H9 (cell line): ENCODE results near the gene PTPRN2. TPM values are rescaled to one million over a fixed set of nuclear protein-coding genes. Genes with fewer than 3 reads are reported as not detected.

Experiments
- DNase-seq: peaks from one replicate; pipeline ENCODE4 v3.0.0-alpha.2; 2017
- H2AFZ ChIP-seq: one replicate; pipeline ENCODE4 v1.6.1; 2013; ENCODE audit warnings: mild to moderate bottlenecking, low read length, control low read depth, moderate library complexity
- H2AK5ac ChIP-seq: 2 replicates; pipeline ENCODE4 v1.6.1; 2013; ENCODE audit warnings: low read length, control low read depth, mixed read lengths; ENCODE audit not compliant: insufficient read length
- H2BK120ac ChIP-seq: one replicate; pipeline ENCODE4 v1.6.1; 2013; ENCODE audit warnings: low read depth, mild to moderate bottlenecking, low read length, control low read depth, inconsistent platforms; ENCODE audit not compliant: poor library complexity, severe bottlenecking
- H2BK12ac ChIP-seq: 2 replicates; pipeline ENCODE4 v1.6.1; 2013; ENCODE audit warnings: low read length, control low read depth, mixed read lengths, low read depth; ENCODE audit not compliant: insufficient read length
- H2BK15ac ChIP-seq: 2 replicates; pipeline ENCODE4 v1.6.1; 2013; ENCODE audit warnings: low read depth, low read length, control low read depth
- H2BK20ac ChIP-seq: one replicate; pipeline ENCODE4 v1.6.1; 2013; ENCODE audit warnings: low read depth, mild to moderate bottlenecking, low read length, control low read depth, inconsistent platforms; ENCODE audit not compliant: poor library complexity, severe bottlenecking
- H2BK5ac ChIP-seq: 2 replicates; pipeline ENCODE4 v1.6.1; 2013; ENCODE audit warnings: low read length, control low read depth, mixed read lengths; ENCODE audit not compliant: insufficient read length
- H3K14ac ChIP-seq: 2 replicates; pipeline ENCODE4 v1.6.1; 2013; ENCODE audit warnings: low read length, control low read depth; ENCODE audit not compliant: insufficient read depth
- H3K18ac ChIP-seq: 2 replicates; pipeline ENCODE4 v1.6.1; 2013; ENCODE audit warnings: low read depth, mild to moderate bottlenecking, mixed read lengths, low read length, control low read depth; ENCODE audit not compliant: insufficient read length
- H3K23ac ChIP-seq: 2 replicates; pipeline ENCODE4 v1.6.1; 2013; ENCODE audit warnings: low read length, control low read depth, mixed read lengths, low read depth; ENCODE audit not compliant: insufficient read length
- H3K23me2 ChIP-seq: 2 replicates; pipeline ENCODE4 v1.6.1; 2013; ENCODE audit warnings: low read depth, mild to moderate bottlenecking, mixed read lengths, low read length, control low read depth; ENCODE audit not compliant: insufficient read length, poor library complexity, severe bottlenecking
- H3K27ac ChIP-seq: 2 replicates; pipeline ENCODE4 v1.5.1; 2013; ENCODE audit warnings: low read length, control low read depth, mixed read lengths, low read depth; ENCODE audit not compliant: insufficient read length
- H3K27me3 ChIP-seq: 2 replicates; pipeline ENCODE4 v1.6.1; 2013; ENCODE audit warnings: low read length, control low read depth, inconsistent platforms; ENCODE audit not compliant: insufficient read depth
- H3K4ac ChIP-seq: 2 replicates; pipeline ENCODE4 v1.6.1; 2013; ENCODE audit warnings: low read depth, mild to moderate bottlenecking, control low read depth, inconsistent platforms, low read length, moderate library complexity
- H3K4me1 ChIP-seq: 2 replicates; pipeline ENCODE4 v1.6.1; 2013; ENCODE audit warnings: low read length, control low read depth, inconsistent platforms; ENCODE audit not compliant: insufficient read depth
- H3K4me2 ChIP-seq: 2 replicates; pipeline ENCODE4 v1.6.1; 2013; ENCODE audit warnings: low read length, control low read depth, mixed read lengths; ENCODE audit not compliant: insufficient read length, insufficient read depth
- H3K56ac ChIP-seq: 2 replicates; pipeline ENCODE4 v1.6.1; 2013; ENCODE audit warnings: low read depth, mild to moderate bottlenecking, mixed read lengths, low read length, control low read depth; ENCODE audit not compliant: insufficient read length
- H3K79me1 ChIP-seq: 2 replicates; pipeline ENCODE4 v1.6.1; 2013; ENCODE audit warnings: low read depth, mild to moderate bottlenecking, moderate library complexity, low read length, control low read depth, inconsistent platforms; ENCODE audit not compliant: insufficient read depth, poor library complexity, severe bottlenecking
- H3K79me2 ChIP-seq: 2 replicates; pipeline ENCODE4 v1.6.1; 2013; ENCODE audit warnings: low read length, control low read depth, inconsistent platforms; ENCODE audit not compliant: insufficient read depth
- H3K9ac ChIP-seq: 2 replicates; pipeline ENCODE4 v1.6.1; 2013; ENCODE audit warnings: low read length, control low read depth, mixed read lengths; ENCODE audit not compliant: insufficient read length; ENCODE audit errors: extremely low read depth
- H3K9me3 ChIP-seq: one replicate; pipeline ENCODE4 v1.6.1; 2013; ENCODE audit warnings: low read depth, low read length, inconsistent platforms; ENCODE audit not compliant: control insufficient read depth
- H3T11ph ChIP-seq: one replicate; pipeline ENCODE4 v1.6.1; 2013; ENCODE audit warnings: mild to moderate bottlenecking, low read length, control low read depth, inconsistent platforms
- H4K20me1 ChIP-seq: one replicate; pipeline ENCODE4 v1.6.1; 2013; ENCODE audit not compliant: control insufficient read depth, insufficient read length, insufficient read depth
- H4K5ac ChIP-seq: 2 replicates; pipeline ENCODE4 v1.6.1; 2013; ENCODE audit warnings: low read depth, mild to moderate bottlenecking, mixed read lengths, low read length, control low read depth; ENCODE audit not compliant: insufficient read length
- H4K8ac ChIP-seq: replicated peaks from 2 replicates; pipeline ENCODE4 v1.6.1; 2013; ENCODE audit warnings: low read length, control low read depth, mixed read lengths, low read depth; ENCODE audit not compliant: insufficient read length
- H4K91ac ChIP-seq: 2 replicates; pipeline ENCODE4 v1.6.1; 2013; ENCODE audit warnings: low read depth, mild to moderate bottlenecking, moderate library complexity, mixed read lengths, low read length, control low read depth; ENCODE audit not compliant: insufficient read length
- H3K27ac Mint-ChIP-seq, 3 experiments: 2 replicates in 2 of 3; 3 replicates in 1 of 3; pipeline ENCODE4 v1.8.0; 2020 to 2021; ENCODE audit warnings: mixed read lengths in 3 of 3, mild to moderate bottlenecking in 1 of 3, moderate library complexity in 1 of 3
- H3K27me3 Mint-ChIP-seq: 2 replicates; pipeline ENCODE4 v1.8.0; 2021; ENCODE audit warnings: low read depth, mild to moderate bottlenecking, moderate library complexity, mixed read lengths
- H3K36me3 Mint-ChIP-seq, 3 experiments: 2 replicates in 2 of 3; 3 replicates in 1 of 3; pipeline ENCODE4 v1.8.0; 2020 to 2021; ENCODE audit warnings: low read depth in 3 of 3, mixed read lengths in 3 of 3; ENCODE audit not compliant: insufficient read depth in 1 of 3
- H3K4me1 Mint-ChIP-seq, 2 experiments: 2 replicates each; pipeline ENCODE4 v1.8.0; 2020; ENCODE audit warnings: mixed read lengths in 2 of 2
- H3K4me3 Mint-ChIP-seq, 2 experiments: 2 replicates in 1 of 2; 3 replicates in 1 of 2; pipeline ENCODE4 v1.8.0; 2020 to 2021; ENCODE audit warnings: mild to moderate bottlenecking in 2 of 2, mixed read lengths in 2 of 2, moderate library complexity in 1 of 2
- H3K9me3 Mint-ChIP-seq, 2 experiments: 2 replicates in 1 of 2; 3 replicates in 1 of 2; pipeline ENCODE4 v1.8.0; 2020; ENCODE audit warnings: mild to moderate bottlenecking in 2 of 2, mixed read lengths in 2 of 2, moderate library complexity in 1 of 2
- WGBS: extraction: QIAGEN DNeasy Blood & Tissue Kit; methylation state at CpG from one replicate; pipeline ENCODE4 v1.1.7; 2013; ENCODE audit warnings: missing lambda C conversion rate, low lambda C conversion rate, mixed read lengths; ENCODE audit not compliant: insufficient read length; ENCODE audit errors: extremely low coverage; 5-methylcytosine and 5-hydroxymethylcytosine counted together
- total RNA-seq: library from RNA; stranded (reverse); gene quantifications from 2 replicates; pipeline ENCODE4 v1.2.1, GENCODE V29; 2021
- TF ChIP-seq, protein P1 (sequence below): fragments of 200-600 bp; sonication (generic); conservative IDR thresholded peaks from 3 replicates; pipeline ENCODE4 v1.8.0; 2021; ENCODE audit warnings: antibody characterized with exemption, mild to moderate bottlenecking

PTPRN2 gene
- total RNA-seq, 1 experiment from 2014 or later: 5.2 TPM

GRCh38 chr7:158023681-158024350, 563.8 kb downstream of the PTPRN2 start:
- WGBS: no CpG with 5 or more reads among the region's 7 CpGs

More at GRCh38 chr7:158023681-158024350, 563.8 kb downstream of the PTPRN2 start:
- no peak for DNase-seq
- peaks cover 14 to 26% of the 10 kb centered on the region in 2 experiments for H3K4me1 Mint-ChIP-seq
- no peak overlapping the region for H2AK5ac ChIP-seq
- H3K56ac ChIP-seq: no peak overlapping the region
- H4K20me1 ChIP-seq: no peaks in the 10 kb centered on the region
- H3K23me2 ChIP-seq: no peaks in the 10 kb centered on the region
- H2BK5ac ChIP-seq: no peak overlapping the region
- no peak overlapping the region for H3K4ac ChIP-seq
- H3K23ac ChIP-seq: no peak overlapping the region
- no peaks in the 10 kb centered on the region for H3K79me2 ChIP-seq
- no peaks in the 10 kb centered on the region for H3K36me3 Mint-ChIP-seq
- H3K27ac ChIP-seq: no peak overlapping the region
- no peak overlapping the region for H2BK12ac ChIP-seq
- H2BK120ac ChIP-seq: no peak overlapping the region
- no peaks in the 10 kb centered on the region for H3K9me3 Mint-ChIP-seq
- H2AFZ ChIP-seq: no peak overlapping the region
- TF ChIP-seq, protein P1, sequence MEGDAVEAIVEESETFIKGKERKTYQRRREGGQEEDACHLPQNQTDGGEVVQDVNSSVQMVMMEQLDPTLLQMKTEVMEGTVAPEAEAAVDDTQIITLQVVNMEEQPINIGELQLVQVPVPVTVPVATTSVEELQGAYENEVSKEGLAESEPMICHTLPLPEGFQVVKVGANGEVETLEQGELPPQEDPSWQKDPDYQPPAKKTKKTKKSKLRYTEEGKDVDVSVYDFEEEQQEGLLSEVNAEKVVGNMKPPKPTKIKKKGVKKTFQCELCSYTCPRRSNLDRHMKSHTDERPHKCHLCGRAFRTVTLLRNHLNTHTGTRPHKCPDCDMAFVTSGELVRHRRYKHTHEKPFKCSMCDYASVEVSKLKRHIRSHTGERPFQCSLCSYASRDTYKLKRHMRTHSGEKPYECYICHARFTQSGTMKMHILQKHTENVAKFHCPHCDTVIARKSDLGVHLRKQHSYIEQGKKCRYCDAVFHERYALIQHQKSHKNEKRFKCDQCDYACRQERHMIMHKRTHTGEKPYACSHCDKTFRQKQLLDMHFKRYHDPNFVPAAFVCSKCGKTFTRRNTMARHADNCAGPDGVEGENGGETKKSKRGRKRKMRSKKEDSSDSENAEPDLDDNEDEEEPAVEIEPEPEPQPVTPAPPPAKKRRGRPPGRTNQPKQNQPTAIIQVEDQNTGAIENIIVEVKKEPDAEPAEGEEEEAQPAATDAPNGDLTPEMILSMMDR: no peak
- H3K9ac ChIP-seq: no peak overlapping the region
- no peaks in the 10 kb centered on the region for H3K79me1 ChIP-seq
- peak overlapping the region in 1 of 3 experiments; percentile 7; a peak in 2 of 7 replicates for H3K27ac Mint-ChIP-seq
- H3K9me3 ChIP-seq: no peaks in the 10 kb centered on the region
- no peak overlapping the region for H3K4me3 Mint-ChIP-seq
- H3K4me1 ChIP-seq: no peaks in the 10 kb centered on the region
- H3T11ph ChIP-seq: no peak overlapping the region
- H4K8ac ChIP-seq: no peak overlapping the region
- H3K27me3 Mint-ChIP-seq: peaks cover 39% of the 10 kb centered on the region
- no peak overlapping the region for H3K14ac ChIP-seq
- H3K18ac ChIP-seq: peak overlapping the region; percentile 11
- no peak overlapping the region for H4K5ac ChIP-seq
- no peak overlapping the region for H4K91ac ChIP-seq
- no peak overlapping the region for H2BK15ac ChIP-seq
- H3K4me2 ChIP-seq: no peak overlapping the region
- H2BK20ac ChIP-seq: no peak overlapping the region
- no peaks in the 10 kb centered on the region for H3K27me3 ChIP-seq
